ENCODE measurements around the gene TBC1D10B. TPM values are rescaled to one million over a fixed set of nuclear protein-coding genes. Genes with fewer than 3 reads are reported as not detected.
A peak's percentile ranks its signal among the peaks of the same experiment; 100 is the strongest.
"Not testable (repeated sequence)": the region's sequence is repeated elsewhere in the genome, so short reads cannot be mapped to it uniquely, and the experiment has no call there.

Gene TBC1D10B
- polyA plus RNA-seq, 12 donors: 24.1 to 52.0 (median 28.0) TPM; not detected in 1

DNA sequence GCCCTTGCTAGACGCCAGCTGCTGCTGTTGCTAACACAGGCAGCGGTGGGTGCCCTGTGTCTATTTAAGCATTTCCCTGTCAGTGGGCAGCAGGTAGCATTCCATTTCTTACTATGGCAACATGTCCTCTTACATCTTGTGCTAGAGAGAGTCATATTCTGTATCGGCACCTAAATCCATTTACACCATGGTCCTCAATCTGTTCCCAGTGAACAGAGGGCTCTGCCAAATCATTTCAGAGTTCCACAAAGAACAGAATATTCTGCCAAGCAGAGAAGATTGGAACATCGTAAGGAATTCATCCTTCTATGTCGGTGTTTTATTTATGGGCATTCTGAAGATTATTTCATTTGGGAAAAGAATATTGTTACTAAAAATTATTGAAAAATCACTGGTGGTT lies 31.6 kb downstream of the TBC1D10B start:
- not testable (repeated sequence) for DNase-seq

DNA sequence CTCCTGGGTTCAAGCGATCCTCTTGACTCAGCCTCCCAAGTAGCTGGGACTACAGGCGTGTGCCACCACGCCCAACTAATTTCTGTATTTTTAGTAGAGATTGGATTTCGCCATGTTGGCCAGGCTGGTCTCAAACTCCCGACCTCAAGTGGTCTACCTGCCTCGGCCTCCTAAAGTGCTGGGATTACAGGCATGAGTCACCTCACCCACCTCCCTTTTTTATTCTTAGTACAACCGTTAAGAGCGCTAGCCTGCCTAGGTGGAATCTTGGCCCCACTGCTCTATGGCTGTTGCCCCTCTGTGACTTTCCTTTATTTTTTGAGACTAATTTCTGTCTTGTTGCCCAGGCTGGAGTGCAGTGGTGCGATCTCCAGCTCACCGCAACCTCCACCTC lies 32.3 kb downstream of the TBC1D10B start:
- DNase-seq: not testable (repeated sequence)

DNA sequence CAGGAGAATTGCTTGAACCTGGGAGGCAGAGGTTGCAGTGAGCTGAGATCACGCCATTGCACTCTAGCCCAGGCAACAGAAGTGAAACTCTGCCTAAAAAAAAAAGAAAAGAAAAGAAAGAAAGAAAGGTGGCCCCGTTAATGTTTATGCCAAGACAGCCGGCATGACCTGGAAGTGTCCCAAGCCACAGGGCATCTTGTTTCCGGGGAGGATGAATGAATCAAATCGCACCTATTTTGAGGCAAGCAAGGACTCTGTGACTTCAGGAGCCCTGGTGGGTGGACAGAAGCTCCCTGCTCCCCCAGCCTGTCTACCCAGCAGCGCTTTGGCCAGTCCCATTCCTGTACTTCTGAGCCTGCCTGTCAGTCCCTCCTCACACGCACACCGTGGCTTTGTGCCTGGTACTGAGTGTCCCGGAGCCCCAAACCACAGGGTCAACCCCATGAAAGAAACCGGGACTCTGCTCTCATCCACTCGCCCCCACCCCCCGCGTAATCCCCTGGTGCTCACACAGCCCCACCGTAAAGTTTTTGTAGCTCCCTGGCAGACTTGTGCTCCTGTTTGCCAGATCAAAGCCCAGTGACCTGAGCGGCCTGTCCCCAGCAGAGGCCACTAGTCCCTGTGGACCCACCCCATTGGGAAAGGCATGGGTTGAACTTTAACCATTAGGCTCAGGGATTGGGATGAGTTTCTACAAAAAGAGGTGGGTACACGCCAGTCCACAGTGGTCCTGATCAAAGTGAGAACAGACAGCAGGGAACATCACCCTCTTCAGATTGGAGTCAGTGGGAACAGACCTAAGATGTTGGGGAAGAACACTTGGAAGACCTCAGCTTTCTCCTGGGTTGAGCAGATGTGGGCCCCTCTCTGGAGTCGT lies 34.5 kb downstream of the TBC1D10B start:
- no peak for DNase-seq

DNA sequence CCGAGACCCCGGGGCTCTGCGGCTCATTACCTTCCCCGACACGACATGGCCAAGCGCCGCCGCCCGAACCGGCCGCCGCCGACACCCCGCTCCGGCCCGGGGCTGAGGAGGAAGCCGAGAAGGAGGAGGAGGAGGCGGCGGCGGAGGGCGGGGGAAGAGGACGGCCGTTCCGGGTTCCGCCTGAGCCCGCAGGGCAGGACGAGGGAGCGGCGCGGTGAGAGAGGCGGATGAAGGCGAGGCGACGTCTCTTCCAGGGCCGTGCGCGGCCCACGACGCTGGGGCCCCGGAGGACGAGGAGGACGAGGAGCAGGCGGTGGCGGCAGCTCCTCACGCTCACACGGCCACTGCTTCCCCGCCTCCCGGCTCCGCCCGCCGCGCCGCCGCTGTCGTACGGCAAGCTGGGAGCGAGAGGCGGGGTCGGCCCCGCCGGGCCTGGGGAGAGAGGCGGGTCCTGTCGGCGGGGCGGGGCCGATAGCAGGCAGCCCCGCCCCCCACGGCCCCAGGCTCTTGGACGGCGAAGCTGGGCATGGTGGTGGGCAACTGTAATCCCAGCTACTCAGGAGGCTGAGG lies 35.2 kb downstream of the TBC1D10B start:
- DNase-seq: peak; percentile 69

DNA sequence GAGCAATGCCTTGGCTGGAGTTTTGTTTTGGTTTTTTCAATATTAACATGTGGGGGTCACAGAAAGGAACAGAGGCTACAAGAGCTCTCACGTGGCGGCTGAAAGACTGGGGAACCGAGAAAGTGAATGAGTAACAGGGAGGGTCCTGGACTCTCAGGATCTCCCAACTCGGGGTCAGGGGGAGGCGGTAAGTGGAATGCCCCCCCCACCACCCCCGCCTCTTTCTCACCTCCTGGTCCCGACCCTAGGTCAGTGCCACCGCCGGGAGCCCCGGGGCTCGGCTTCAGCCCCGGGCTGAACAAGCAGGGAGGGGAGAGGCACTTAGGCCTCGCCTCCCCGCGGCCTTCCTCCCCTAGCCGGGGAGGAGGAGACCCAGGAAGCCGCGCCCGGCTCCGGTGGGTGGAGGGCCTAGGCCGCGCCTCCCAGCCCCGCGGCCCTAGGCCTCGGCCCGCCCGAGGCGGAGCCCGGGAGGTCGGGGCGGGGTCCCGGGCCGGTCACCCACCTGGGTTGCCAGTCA lies 35.8 kb downstream of the TBC1D10B start:
- peak; percentile 74 for DNase-seq

DNA sequence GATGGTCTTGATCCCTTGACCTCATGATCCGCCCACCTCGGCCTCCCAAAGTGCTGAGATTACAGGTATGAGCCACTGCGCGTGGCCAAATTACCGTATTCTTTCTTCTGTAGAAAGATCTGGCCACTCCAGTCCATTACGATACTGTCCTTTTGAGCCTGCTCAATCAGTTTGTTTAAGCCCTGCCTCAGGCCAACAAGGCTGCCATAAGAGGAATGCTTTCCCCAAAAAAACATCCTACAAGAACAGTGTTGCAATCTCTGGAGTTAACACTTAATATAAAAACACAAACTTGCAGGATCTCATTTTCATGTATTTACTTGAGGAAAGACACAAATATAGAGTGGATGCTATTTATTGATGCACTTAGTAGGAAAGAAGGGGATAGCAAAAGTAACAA lies 46.1 kb downstream of the TBC1D10B start:
- not testable (repeated sequence) for DNase-seq

DNA sequence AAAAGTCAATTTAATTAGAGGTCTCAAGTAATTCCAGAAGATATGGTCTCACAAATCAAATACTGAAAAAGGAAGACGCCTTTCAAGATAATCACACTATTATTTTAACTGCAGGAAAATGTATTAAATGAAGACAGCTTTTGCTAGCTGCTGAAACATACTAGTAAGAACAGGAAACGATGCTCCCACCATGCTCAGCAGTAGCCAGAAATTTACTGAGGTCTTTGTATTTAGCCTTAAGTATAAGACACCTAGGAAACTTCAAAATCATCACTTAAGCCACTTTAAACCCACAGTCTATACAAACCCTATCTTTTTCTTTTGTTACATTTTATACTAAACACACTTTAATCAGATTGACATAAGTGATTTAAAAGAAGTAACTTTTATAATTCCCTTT lies 51.6 kb downstream of the TBC1D10B start:
- DNase-seq: not testable (repeated sequence)

DNA sequence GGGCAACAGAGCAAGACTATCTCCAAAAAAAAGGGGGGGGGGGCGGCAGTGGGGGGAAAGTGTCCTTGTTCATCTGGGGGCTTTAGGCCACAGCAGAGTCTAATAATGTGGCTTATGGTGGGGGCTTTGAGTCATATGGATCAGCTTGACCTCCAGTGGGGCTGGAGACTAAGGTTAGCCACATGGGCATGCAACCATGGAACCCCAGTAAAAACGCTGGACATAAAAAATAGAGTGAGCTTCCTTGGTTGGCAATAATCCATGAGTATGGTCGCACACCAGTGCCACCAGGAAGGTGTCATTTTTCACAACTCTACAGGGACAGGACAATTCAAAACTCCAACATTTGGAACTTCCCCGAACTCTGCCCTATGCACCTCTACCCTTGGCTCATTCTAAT lies 59.4 kb downstream of the TBC1D10B start:
- not testable (repeated sequence) for DNase-seq

DNA sequence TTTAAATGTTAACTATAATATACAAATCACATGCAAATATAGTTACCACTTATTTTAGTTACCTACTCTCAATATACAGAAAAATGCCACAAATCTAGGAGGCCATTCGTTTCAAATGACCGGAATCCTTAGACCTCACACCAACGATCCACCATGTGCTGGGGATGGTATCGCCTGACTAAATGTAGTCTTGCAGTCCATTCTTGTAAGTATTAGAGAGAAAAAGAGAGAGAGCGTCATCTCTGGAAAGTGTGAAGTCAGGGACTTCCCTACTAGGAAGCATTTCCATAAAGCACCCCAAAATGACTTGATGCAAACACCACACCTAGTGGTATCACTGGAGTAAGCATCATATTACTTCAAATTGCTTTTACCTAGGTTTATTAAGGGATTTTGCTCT lies 61.0 kb downstream of the TBC1D10B start:
- not testable (repeated sequence) for DNase-seq

Other genes with a start within 250 kb of the TBC1D10B start
- gene MAPK3, start 247.3 kb downstream of the TBC1D10B start, polyA plus RNA-seq (ENCODE audit: insufficient read length in 12 of 12): 100 to 1,000 TPM in 1 of 12 donors, 10 to 100 TPM in 10, not detected in 1; 36.6 to 102 (median 44.4) TPM
- gene CORO1A, start 186.9 kb downstream of the TBC1D10B start, polyA plus RNA-seq (ENCODE audit: insufficient read length in 12 of 12): 10 to 100 TPM in 8 of 12 donors, 1 to 10 TPM in 3, not detected in 1; 6.0 to 41.9 (median 11.0) TPM
- 10 to 100 TPM in 10 of 12 donors, not detected in 2; 13.0 to 35.0 (median 17.4) TPM for gene BOLA2B, start 176.8 kb downstream of the TBC1D10B start, polyA plus RNA-seq (ENCODE audit: insufficient read length in 12 of 12)
- gene SLX1A, start 176.6 kb downstream of the TBC1D10B start, polyA plus RNA-seq (ENCODE audit: insufficient read length in 12 of 12): 10 to 100 TPM in 9 of 12 donors, 1 to 10 TPM in 2, not detected in 1; 6.8 to 21.8 (median 13.7) TPM
- 1 to 10 TPM in 10 of 12 donors, not detected in 2; 1.7 to 5.9 (median 3.7) TPM for gene SULT1A3, start 171.2 kb downstream of the TBC1D10B start, polyA plus RNA-seq (ENCODE audit: insufficient read length in 12 of 12)
- gene NPIPB13, start 122.0 kb downstream of the TBC1D10B start, polyA plus RNA-seq (ENCODE audit: insufficient read length in 12 of 12): 10 to 100 TPM in 5 of 12 donors, 1 to 10 TPM in 3, under 1 TPM in 2, not detected in 2; 0.24 to 22.5 (median 10.1) TPM
- 10 to 100 TPM in 11 of 12 donors, not detected in 1; 26.8 to 87.9 (median 33.5) TPM for gene CD2BP2, start 15.2 kb downstream of the TBC1D10B start, polyA plus RNA-seq (ENCODE audit: insufficient read length in 12 of 12)
- gene MYL11, start 4.3 kb upstream of the TBC1D10B start, polyA plus RNA-seq (ENCODE audit: insufficient read length in 12 of 12): 1,000 to 10,000 TPM; 2,830 to 9,967 (median 7,161) TPM
- gene SEPTIN1, start 12.1 kb upstream of the TBC1D10B start, polyA plus RNA-seq (ENCODE audit: insufficient read length in 12 of 12): 1 to 10 TPM in 11 of 12 donors, not detected in 1; 1.3 to 7.2 (median 2.6) TPM
- 10 to 100 TPM in 1 of 12 donors, 1 to 10 TPM in 10, not detected in 1; 4.6 to 26.2 (median 6.2) TPM for gene ZNF48, start 24.9 kb upstream of the TBC1D10B start, polyA plus RNA-seq (ENCODE audit: insufficient read length in 12 of 12)
- 1 to 10 TPM in 10 of 12 donors, not detected in 2; 2.9 to 5.7 (median 4.4) TPM for gene ZNF771, start 37.1 kb upstream of the TBC1D10B start, polyA plus RNA-seq (ENCODE audit: insufficient read length in 12 of 12)
- 10 to 100 TPM in 11 of 12 donors, not detected in 1; 20.0 to 42.3 (median 25.0) TPM for gene DCTPP1, start 59.5 kb upstream of the TBC1D10B start, polyA plus RNA-seq (ENCODE audit: insufficient read length in 12 of 12)
- 10 to 100 TPM in 11 of 12 donors, not detected in 1; 12.6 to 32.9 (median 15.5) TPM for gene SEPHS2, start 75.4 kb upstream of the TBC1D10B start, polyA plus RNA-seq (ENCODE audit: insufficient read length in 12 of 12)
- 10 to 100 TPM in 1 of 12 donors, 1 to 10 TPM in 9, not detected in 2; 1.2 to 11.1 (median 2.5) TPM for gene ITGAL, start 102.2 kb upstream of the TBC1D10B start, polyA plus RNA-seq (ENCODE audit: insufficient read length in 12 of 12)
- gene ZNF768, start 156.1 kb upstream of the TBC1D10B start, polyA plus RNA-seq (ENCODE audit: insufficient read length in 12 of 12): 10 to 100 TPM in 11 of 12 donors, not detected in 1; 19.9 to 32.9 (median 25.7) TPM
- gene ZNF747, start 164.4 kb upstream of the TBC1D10B start, polyA plus RNA-seq (ENCODE audit: insufficient read length in 12 of 12): 1 to 10 TPM in 11 of 12 donors, not detected in 1; 5.6 to 7.8 (median 6.5) TPM
- 10 to 100 TPM in 1 of 12 donors, 1 to 10 TPM in 10, not detected in 1; 5.4 to 10.2 (median 6.5) TPM for gene ZNF764, start 187.9 kb upstream of the TBC1D10B start, polyA plus RNA-seq (ENCODE audit: insufficient read length in 12 of 12)
- 10 to 100 TPM in 4 of 12 donors, 1 to 10 TPM in 7, not detected in 1; 5.1 to 14.9 (median 8.7) TPM for gene ZNF688, start 201.2 kb upstream of the TBC1D10B start, polyA plus RNA-seq (ENCODE audit: insufficient read length in 12 of 12)
- gene ZNF785, start 215.2 kb upstream of the TBC1D10B start, polyA plus RNA-seq (ENCODE audit: insufficient read length in 12 of 12): 10 to 100 TPM in 8 of 12 donors, 1 to 10 TPM in 3, not detected in 1; 8.3 to 21.1 (median 11.0) TPM
- gene ZNF689, start 239.9 kb upstream of the TBC1D10B start, polyA plus RNA-seq (ENCODE audit: insufficient read length in 12 of 12): 10 to 100 TPM in 1 of 12 donors, 1 to 10 TPM in 10, not detected in 1; 6.0 to 12.6 (median 7.5) TPM